Neural progenitor cell (in vitro differentiated cells): ENCODE data around the gene GABRD.

ENCODE experiments used
- CTCF ChIP-seq: fragments of 200-600 bp; sonication (generic); IDR thresholded peaks from 2 replicates; pipeline ENCODE4 v1.5.1; 2017; ENCODE audit warnings: antibody characterized with exemption, mild to moderate bottlenecking
- EZH2 ChIP-seq: fragments of 200-600 bp; sonication (generic); IDR thresholded peaks from 2 replicates; pipeline ENCODE4 v1.6.1; 2017; ENCODE audit warnings: antibody characterized with exemption, mild to moderate bottlenecking, moderate library complexity
- EZH2phosphoT487 ChIP-seq: fragments of 200-600 bp; sonication (generic); IDR thresholded peaks from 2 replicates; pipeline ENCODE4 v1.6.1; 2017; ENCODE audit warnings: antibody characterized with exemption

GRCh38 chr1:1987142-1987510 is 32.0 kb upstream of the GABRD start:
- TF ChIP-seq CTCF (no peak), EZH2phosphoT487 (no peak), EZH2 (no peak)
